DOHH2 (cell line): ENCODE measurements around the gene MIEF2.

ENCODE experiments used
- EZH2phosphoT487 ChIP-seq: fragments of 200-600 bp; sonication (generic); IDR thresholded peaks from 2 replicates; pipeline ENCODE4 v1.6.1; 2017; ENCODE audit warnings: borderline replicate concordance, mild to moderate bottlenecking, antibody characterized with exemption, low read length, moderate library complexity, mixed read lengths
- TF ChIP-seq, protein P1 (sequence below): fragments of 200-600 bp; sonication (generic); IDR thresholded peaks from one replicate; pipeline ENCODE4 v1.5.1; 2014; ENCODE audit warnings: antibody characterized with exemption, mild to moderate bottlenecking, low read depth, low read length; ENCODE audit not compliant: poor library complexity, severe bottlenecking

- TF ChIP-seq, protein P1, sequence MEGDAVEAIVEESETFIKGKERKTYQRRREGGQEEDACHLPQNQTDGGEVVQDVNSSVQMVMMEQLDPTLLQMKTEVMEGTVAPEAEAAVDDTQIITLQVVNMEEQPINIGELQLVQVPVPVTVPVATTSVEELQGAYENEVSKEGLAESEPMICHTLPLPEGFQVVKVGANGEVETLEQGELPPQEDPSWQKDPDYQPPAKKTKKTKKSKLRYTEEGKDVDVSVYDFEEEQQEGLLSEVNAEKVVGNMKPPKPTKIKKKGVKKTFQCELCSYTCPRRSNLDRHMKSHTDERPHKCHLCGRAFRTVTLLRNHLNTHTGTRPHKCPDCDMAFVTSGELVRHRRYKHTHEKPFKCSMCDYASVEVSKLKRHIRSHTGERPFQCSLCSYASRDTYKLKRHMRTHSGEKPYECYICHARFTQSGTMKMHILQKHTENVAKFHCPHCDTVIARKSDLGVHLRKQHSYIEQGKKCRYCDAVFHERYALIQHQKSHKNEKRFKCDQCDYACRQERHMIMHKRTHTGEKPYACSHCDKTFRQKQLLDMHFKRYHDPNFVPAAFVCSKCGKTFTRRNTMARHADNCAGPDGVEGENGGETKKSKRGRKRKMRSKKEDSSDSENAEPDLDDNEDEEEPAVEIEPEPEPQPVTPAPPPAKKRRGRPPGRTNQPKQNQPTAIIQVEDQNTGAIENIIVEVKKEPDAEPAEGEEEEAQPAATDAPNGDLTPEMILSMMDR, result no peak
- TF ChIP-seq EZH2phosphoT487, result no peak
Measured at GRCh38 chr17:18240449-18240848, 20.0 kb upstream of the MIEF2 start.
